Effector memory CD4-positive, alpha-beta T cell (primary cell): ENCODE results near the gene SLC2A8.
A peak's percentile ranks its signal among the peaks of the same experiment; 100 is the strongest.

Experiments
- DNase-seq, 3 donors: peaks; one replicate each; pipeline ENCODE4 v3.0.0-alpha.2; 2020
- H3K27ac ChIP-seq: 2 replicates; pipeline ENCODE4 v1.7.0; 2013; ENCODE audit warnings: mild to moderate bottlenecking, low read length, moderate library complexity; ENCODE audit not compliant: insufficient read depth, poor library complexity, severe bottlenecking
- H3K27me3 ChIP-seq: replicated peaks from 2 replicates; pipeline ENCODE4 v1.7.0; 2013; ENCODE audit warnings: mild to moderate bottlenecking, low read length; ENCODE audit not compliant: insufficient read depth, control insufficient read depth, poor library complexity, severe bottlenecking
- H3K36me3 ChIP-seq: 2 replicates; pipeline ENCODE4 v1.7.0; 2013; ENCODE audit warnings: mild to moderate bottlenecking, low read length, moderate library complexity; ENCODE audit not compliant: control insufficient read depth, insufficient read depth
- H3K4me1 ChIP-seq: 2 replicates; pipeline ENCODE4 v1.7.0; 2013; ENCODE audit warnings: low read length, mild to moderate bottlenecking; ENCODE audit not compliant: control insufficient read depth, insufficient read depth, poor library complexity, severe bottlenecking
- H3K4me3 ChIP-seq: 2 replicates; pipeline ENCODE4 v1.7.0; 2013; ENCODE audit warnings: low read length, low read depth, mild to moderate bottlenecking; ENCODE audit not compliant: insufficient read depth, poor library complexity, severe bottlenecking
- H3K9me3 ChIP-seq: 2 replicates; pipeline ENCODE4 v1.7.0; 2013; ENCODE audit warnings: mild to moderate bottlenecking, low read length, moderate library complexity; ENCODE audit not compliant: control insufficient read depth

Gene SLC2A8

DNA sequence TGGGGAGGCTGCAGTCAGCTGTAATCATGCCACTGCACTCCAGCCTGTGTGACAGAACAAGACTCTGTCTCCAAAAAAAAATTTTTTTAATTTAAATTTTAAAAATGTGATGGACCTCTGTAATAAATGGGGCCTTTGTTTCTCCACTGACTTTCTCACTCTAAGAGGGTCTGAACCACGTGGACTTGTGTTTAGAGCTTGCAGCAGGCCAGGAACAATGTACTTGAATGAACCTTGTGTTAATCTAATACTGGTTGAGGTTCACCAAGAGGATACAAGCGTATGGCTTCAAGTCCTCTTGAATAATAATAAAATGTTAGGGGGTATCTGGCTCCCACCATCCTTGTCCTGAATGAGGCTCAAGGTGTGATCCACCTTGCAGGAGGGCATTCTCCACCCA, 14.4 kb upstream of the SLC2A8 start:
- no peaks in the 10 kb centered on the region for H3K36me3 ChIP-seq

DNA sequence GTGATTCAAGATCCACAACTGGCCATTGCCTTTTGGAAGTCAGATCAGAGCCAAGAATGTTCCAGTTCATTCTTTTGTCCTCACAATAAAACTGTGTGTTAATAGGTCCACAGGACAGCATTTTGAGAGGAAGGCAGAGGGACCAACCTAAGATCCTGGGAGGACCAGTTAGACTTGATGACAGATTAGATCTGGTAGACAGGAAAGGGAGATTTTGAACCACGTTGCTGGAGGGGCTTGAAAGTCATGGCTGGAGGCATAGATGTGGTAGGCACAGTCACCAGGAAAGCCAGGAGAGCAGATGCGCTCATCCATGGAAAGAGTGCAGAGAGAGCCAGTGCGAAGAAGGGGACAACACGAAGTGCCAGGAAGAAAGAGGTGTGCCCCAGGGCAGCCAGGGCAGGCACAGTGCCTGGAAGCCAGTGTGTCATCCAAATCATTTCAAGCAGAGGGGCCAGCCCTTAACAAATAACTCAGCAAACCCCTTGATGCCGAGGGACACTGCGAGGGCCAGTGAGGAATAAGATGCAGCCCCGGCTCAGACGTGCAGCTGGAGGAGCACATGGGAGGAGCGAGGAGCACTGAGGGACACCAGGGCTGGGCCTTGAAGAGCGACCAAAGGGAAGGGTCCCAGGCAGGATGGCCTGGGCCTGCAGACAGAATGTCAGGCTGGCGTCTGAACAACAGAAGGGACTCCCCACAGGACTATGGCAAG, 12.8 kb upstream of the SLC2A8 start:
- H3K9me3 ChIP-seq, result no peaks in the 10 kb centered on the region
- no peak overlapping the region for H3K4me3 ChIP-seq
- no peaks in the 10 kb centered on the region for H3K36me3 ChIP-seq
- peaks cover 14% of the 10 kb centered on the region for H3K27me3 ChIP-seq
- DNase-seq, result no peak
- H3K4me1 ChIP-seq, result peaks cover 9% of the 10 kb centered on the region
- no peak overlapping the region for H3K27ac ChIP-seq

More for the DNA sequence above, 14.4 kb upstream of the SLC2A8 start:
- Histone ChIP-seq H3K27ac (no peak overlapping the region), H3K4me3 (no peak overlapping the region), H3K9me3 (no peaks in the 10 kb centered on the region), H3K4me1 (no peaks in the 10 kb centered on the region), H3K27me3 (peaks cover 14% of the 10 kb centered on the region)
- DNase-seq, result no peak

DNA sequence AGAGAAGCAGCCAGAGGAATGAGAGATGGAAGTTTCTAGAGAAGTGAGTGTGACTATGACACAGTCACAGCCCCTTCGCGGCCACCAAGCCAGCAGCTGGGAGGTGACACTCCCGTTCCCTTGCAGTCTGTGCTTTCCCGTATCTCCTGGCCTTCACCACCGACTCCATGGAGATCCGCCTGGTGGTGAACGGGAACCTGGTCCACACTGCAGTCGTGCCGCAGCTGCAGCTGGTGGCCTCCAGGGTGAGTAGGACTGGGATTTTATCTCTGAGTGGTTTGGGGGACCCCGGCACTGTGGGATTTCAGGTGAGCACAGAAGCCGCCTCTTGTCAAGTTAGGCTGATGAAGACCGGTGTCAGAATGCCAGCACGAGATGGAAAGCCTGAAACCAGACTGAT, 12.1 kb upstream of the SLC2A8 start:
- Histone ChIP-seq H3K9me3 (no peaks in the 10 kb centered on the region), H3K27ac (no peak overlapping the region), H3K27me3 (peaks cover 14% of the 10 kb centered on the region), H3K4me3 (no peak overlapping the region), H3K36me3 (no peaks in the 10 kb centered on the region), H3K4me1 (peaks cover 9% of the 10 kb centered on the region)
- DNase-seq, result no peak

GRCh38 chr9:127386249-127386648, 10.7 kb upstream of the SLC2A8 start:
- Histone ChIP-seq H3K27me3 (peaks cover 20% of the 10 kb centered on the region), H3K4me3 (no peak overlapping the region), H3K4me1 (peaks cover 9% of the 10 kb centered on the region), H3K36me3 (no peaks in the 10 kb centered on the region), H3K27ac (no peak overlapping the region), H3K9me3 (no peaks in the 10 kb centered on the region)
- no peak for DNase-seq

DNA sequence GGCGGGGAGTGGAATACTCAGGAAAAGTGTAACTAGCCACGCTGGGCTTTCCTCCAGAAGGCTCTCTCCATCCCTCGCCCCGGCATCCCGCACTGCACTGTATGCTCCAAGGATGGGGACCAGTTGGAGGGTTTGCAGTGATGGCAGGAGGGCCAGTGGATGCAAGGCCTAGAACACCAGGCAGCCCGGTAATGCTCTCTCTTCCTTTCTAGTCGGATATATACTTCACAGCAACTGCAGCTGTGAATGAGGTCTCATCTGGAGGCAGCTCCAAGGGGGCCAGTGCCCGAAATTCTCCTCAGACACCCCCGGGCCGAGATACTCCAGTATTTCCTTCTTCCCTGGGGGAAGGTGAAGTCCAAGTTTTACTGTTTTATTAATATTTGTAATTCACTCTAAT, 10.0 kb upstream of the SLC2A8 start:
- Histone ChIP-seq H3K36me3 (no peaks in the 10 kb centered on the region), H3K4me1 (peaks cover 9% of the 10 kb centered on the region), H3K27ac (no peak overlapping the region), H3K4me3 (no peak overlapping the region), H3K27me3 (peaks cover 20% of the 10 kb centered on the region), H3K9me3 (no peaks in the 10 kb centered on the region)
- no peak for DNase-seq

DNA sequence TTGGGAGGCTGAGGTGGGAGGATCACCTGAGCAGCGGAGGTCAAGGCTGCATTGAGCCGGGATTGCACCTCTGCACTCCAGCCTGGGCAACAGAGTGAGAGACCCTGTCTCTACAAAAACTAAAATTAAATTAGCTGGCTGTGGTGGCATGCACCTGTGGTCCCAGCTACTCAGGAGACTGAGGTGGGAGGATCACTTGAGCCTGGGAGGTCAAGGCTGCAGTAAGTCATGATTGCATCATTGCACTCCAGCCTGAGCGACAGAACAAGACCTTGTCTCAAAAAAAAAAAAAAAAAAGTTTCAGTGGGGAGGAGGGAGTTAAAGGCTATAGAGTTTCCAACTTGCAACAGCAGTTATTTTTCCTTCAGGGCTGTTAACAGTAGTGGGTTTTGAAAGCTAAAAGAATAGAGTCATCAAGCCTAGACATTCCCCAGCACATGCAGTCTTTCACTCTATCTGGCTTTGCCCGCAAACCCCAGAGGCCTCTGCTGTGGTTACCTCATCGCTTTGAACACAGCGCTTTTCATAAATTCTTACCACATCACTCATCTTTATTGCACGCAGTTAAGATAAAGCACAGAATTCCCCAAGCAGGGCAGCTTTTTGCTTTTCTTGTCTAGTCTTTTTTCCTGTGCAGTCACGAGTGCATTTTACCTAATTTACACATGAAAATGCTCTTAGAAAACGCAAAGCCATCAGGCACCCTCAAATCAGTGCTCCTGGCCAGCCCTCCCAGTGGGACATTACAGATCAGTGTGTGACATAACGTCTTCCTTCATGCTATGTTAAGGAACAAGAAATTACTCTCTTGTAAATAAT, 8.7 kb upstream of the SLC2A8 start:
- H3K9me3 ChIP-seq, result no peaks in the 10 kb centered on the region
- H3K4me3 ChIP-seq, result no peak overlapping the region
- DNase-seq, result peak; percentile 83 to 88 (median 87)
- H3K4me1 ChIP-seq, result peaks cover 9% of the 10 kb centered on the region
- H3K27ac ChIP-seq, result no peak overlapping the region
- peaks cover 21% of the 10 kb centered on the region for H3K27me3 ChIP-seq
- no peaks in the 10 kb centered on the region for H3K36me3 ChIP-seq

DNA sequence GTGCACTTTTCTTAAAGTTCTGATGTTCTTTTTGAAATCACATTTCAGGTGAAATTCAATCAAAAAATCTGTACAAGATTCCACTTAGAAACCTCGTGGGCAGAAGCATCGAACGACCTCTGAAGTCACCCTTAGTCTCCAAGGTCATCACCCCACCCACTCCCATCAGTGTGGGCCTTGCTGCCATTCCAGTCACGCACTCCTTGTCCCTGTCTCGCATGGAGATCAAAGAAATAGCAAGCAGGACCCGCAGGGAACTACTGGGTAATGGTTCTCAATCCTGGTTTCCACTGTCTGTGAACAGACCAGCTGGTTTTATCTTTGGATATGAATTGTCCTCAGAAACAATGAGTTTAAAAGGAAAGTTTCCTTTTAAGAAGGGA, 8.1 kb upstream of the SLC2A8 start:
- Histone ChIP-seq H3K4me3 (no peak overlapping the region), H3K27ac (no peak overlapping the region), H3K36me3 (no peaks in the 10 kb centered on the region), H3K9me3 (no peaks in the 10 kb centered on the region), H3K4me1 (peaks cover 9% of the 10 kb centered on the region), H3K27me3 (peaks cover 21% of the 10 kb centered on the region)
- DNase-seq, result no peak

DNA sequence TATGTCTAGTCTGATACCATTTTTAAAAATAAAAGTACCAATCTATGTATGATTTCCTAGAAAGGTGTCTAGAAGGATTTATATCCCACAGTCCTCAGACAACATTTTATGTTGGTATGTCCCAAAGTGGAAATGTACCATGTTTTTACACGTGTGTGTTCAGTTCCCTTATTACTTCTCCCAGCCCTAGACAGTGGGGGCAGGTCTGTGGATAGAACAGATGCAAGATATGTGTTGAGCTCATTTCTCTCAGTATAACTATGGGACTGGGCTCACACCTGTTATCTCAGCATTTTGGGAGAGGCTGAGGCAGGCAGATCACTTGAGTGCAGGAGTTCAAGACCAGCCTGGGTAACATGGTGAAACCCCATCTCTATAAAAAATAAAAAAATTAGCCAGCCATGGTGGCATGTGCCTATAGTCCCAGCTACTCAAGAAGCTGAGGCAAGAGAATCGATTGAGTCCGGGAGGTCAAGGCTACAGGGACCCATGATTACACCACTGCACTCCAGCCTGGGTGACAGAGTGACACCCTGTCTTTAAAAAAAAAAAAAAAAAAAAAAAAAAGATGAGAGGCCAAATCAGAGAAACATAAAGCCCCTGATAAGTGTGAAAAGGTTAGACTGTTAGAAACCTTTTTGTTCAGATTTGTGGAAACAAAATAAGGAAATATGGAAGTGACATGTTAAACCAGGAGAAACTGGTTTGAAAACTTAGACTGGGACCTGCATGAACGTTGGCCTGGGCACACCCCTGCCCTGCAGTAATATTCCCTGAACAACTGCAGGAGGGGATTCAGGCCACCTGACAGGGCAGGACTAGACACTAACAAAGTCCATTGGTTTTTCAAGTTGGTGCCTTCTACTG, 7.4 kb upstream of the SLC2A8 start:
- H3K4me1 ChIP-seq, result peaks cover 9% of the 10 kb centered on the region
- peaks cover 16% of the 10 kb centered on the region for H3K27me3 ChIP-seq

DNA sequence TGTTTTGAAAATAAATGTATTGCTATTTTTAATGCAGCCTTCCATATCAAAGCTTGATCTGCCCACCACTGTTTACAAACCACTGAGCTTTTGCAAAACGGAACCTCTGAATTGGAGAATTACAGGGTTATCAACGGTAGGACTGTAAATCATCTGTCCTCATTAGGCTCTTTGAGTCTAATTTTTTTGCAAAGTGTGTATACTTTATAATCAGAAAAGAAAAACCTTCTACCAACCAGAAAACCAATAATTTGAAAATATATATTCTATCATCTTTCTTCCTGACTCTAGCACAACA, 6.8 kb upstream of the SLC2A8 start:
- Histone ChIP-seq H3K9me3 (no peaks in the 10 kb centered on the region), H3K36me3 (no peaks in the 10 kb centered on the region), H3K27ac (no peak overlapping the region), H3K4me1 (peaks cover 9% of the 10 kb centered on the region), H3K27me3 (peaks cover 14% of the 10 kb centered on the region), H3K4me3 (no peak overlapping the region)
- no peak for DNase-seq

More for the DNA sequence above, 7.4 kb upstream of the SLC2A8 start:
- H3K9me3 ChIP-seq, result no peaks in the 10 kb centered on the region
- H3K36me3 ChIP-seq, result no peaks in the 10 kb centered on the region
- no peak overlapping the region for H3K4me3 ChIP-seq
- no peak overlapping the region for H3K27ac ChIP-seq
- no peak for DNase-seq

DNA sequence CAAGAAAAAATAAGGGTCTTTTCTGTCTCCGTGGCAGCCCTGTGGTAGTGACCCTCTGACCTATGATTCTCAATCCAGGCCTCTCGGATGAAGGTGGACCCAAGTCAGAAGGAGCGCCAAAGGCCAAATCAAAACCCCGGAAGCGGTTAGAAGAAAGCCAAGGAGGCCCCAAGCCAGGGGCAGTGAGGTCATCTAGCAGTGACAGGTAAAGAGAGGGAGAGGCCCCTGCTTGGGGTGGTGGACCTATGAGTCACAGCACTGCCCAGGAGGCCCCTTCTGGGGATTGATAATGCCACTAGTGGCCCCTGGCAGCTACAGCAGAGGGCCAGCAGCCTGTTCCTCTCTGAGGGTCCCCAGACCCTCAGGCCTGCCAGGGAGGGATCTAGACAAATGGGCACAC, 6.4 kb upstream of the SLC2A8 start:
- Histone ChIP-seq H3K27ac (no peak overlapping the region), H3K9me3 (no peaks in the 10 kb centered on the region), H3K4me1 (peaks cover 9% of the 10 kb centered on the region), H3K36me3 (no peaks in the 10 kb centered on the region), H3K27me3 (peaks cover 18% of the 10 kb centered on the region), H3K4me3 (no peak overlapping the region)
- DNase-seq, result no peak
